GM10847 (cell line): ENCODE results near the gene ADRM1.
A peak's percentile ranks its signal among the peaks of the same experiment; 100 is the strongest.

Source experiments
- POLR2A ChIP-seq: IDR thresholded peaks from 2 replicates; pipeline ENCODE4 v1.6.1; 2011; ENCODE audit not compliant: insufficient read length; ENCODE audit errors: extremely low read depth

The ADRM1 gene

GRCh38 chr20:62302341-62303061, at the start of gene ADRM1:
TSS of gene ADRM1 (plus strand) at chr20:62302997. CDS start at chr20:62303569, 572 bp downstream.
- TF ChIP-seq POLR2A: peak; percentile 71

GRCh38 chr20:62253398-62253797, 49.4 kb upstream of the ADRM1 start:
- no peak for TF ChIP-seq POLR2A

- no peak for TF ChIP-seq POLR2A
Observed at GRCh38 chr20:62254021-62254724, 48.6 kb upstream of the ADRM1 start.

GRCh38 chr20:62255976-62256375, 46.8 kb upstream of the ADRM1 start:
- TF ChIP-seq POLR2A: no peak

GRCh38 chr20:62258499-62259293, 44.1 kb upstream of the ADRM1 start:
- TF ChIP-seq POLR2A: no peak

- no peak for TF ChIP-seq POLR2A
Observed at GRCh38 chr20:62259294-62259565, 43.6 kb upstream of the ADRM1 start.

- no peak for TF ChIP-seq POLR2A
Observed at GRCh38 chr20:62262064-62262463, 40.7 kb upstream of the ADRM1 start.

GRCh38 chr20:62263396-62263795, 39.4 kb upstream of the ADRM1 start:
- TF ChIP-seq POLR2A: no peak

- TF ChIP-seq POLR2A: no peak
Observed at GRCh38 chr20:62265365-62265764, 37.4 kb upstream of the ADRM1 start.

- TF ChIP-seq POLR2A: no peak
Observed at GRCh38 chr20:62266340-62266739, 36.5 kb upstream of the ADRM1 start.

GRCh38 chr20:62266851-62267250, 35.9 kb upstream of the ADRM1 start:
- no peak for TF ChIP-seq POLR2A

GRCh38 chr20:62267543-62267942, 35.3 kb upstream of the ADRM1 start:
- TF ChIP-seq POLR2A: no peak

- no peak for TF ChIP-seq POLR2A
Observed at GRCh38 chr20:62268228-62268900, 34.4 kb upstream of the ADRM1 start.

- TF ChIP-seq POLR2A: no peak
Observed at GRCh38 chr20:62269378-62269777, 33.4 kb upstream of the ADRM1 start.

GRCh38 chr20:62269871-62270270, 32.9 kb upstream of the ADRM1 start:
- no peak for TF ChIP-seq POLR2A
